HG03558 (cell line): ENCODE measurements around the gene ENTREP3.
"Not testable (repeated sequence)": the region's sequence is repeated elsewhere in the genome, so short reads cannot be mapped to it uniquely, and the experiment has no call there.

Experiments
- ATAC-seq: cut with Tn5 transposase; IDR thresholded peaks from one replicate; pipeline ENCODE4 v1.9.1; 2021; ENCODE audit warnings: moderate number of reproducible peaks; ENCODE audit not compliant: unreplicated experiment; ENCODE audit errors: extremely low read depth

Gene ENTREP3, protein sequence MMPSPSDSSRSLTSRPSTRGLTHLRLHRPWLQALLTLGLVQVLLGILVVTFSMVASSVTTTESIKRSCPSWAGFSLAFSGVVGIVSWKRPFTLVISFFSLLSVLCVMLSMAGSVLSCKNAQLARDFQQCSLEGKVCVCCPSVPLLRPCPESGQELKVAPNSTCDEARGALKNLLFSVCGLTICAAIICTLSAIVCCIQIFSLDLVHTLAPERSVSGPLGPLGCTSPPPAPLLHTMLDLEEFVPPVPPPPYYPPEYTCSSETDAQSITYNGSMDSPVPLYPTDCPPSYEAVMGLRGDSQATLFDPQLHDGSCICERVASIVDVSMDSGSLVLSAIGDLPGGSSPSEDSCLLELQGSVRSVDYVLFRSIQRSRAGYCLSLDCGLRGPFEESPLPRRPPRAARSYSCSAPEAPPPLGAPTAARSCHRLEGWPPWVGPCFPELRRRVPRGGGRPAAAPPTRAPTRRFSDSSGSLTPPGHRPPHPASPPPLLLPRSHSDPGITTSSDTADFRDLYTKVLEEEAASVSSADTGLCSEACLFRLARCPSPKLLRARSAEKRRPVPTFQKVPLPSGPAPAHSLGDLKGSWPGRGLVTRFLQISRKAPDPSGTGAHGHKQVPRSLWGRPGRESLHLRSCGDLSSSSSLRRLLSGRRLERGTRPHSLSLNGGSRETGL

DNA sequence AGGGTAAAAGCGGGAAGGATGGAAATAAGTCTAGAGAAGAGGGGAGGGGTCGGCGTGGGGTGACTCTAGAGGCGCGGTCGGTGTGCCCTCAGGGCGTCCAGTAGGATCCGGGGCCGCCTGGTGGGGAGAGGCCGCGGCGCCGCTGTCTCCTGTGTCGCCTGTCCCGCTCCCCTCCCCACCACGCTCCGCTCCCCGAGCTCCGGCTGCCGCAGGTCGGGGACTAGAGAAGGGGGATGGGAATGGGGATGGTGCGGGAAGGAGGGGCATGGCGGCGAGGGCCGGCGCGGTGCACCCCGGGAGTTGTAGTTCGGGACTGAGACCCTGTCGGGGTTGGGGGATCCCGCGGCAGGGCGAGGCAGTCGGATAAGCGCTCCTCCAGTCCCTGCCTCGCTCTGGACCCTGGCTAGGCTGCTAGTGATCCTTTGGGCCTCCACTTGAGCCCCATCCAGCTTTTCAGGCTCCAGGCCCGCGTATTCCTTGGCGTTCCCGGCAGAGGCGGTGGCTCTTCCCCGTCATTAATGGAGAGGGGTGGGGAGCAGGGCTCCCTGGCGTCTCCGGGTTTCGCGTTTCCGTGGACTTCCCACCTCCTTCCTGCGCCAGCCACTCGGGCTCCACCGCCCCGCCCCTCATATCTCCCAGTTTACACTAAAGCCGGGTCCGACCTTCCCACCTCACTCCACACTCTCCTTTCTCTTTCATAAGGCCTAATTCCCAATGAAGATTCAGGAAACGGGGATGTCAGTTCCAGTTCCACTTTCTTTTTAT is at the start of gene ENTREP3:
ENTREP3 (minus strand) TSS at position 241 of the 765 bp plus-strand sequence. CDS start 606 bp downstream, outside the sequence.
- no peak for ATAC-seq

DNA sequence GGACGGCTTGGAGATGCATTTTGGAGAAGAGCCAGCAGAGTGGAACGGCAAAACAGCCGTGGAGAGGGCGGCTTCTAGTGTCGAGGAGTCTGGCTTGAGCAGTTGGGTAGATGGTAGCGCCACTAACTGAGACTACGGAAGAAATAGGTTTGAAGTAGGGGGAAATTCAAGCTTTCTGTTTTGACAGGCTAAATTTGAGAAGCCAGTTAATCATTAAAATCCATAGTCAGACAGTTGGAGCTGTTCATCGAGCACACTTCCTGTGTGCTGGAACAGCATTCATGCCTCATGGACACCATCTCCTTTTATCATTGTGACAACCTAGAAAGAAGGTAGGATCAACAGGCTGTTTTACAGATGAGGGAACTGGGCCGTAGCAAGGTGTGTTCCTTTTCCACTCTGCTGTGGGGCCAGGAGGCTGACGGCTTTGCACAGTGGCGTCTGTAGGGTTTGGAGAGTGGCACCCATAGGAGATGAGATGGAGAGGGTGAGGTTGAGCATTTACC is 49.3 kb upstream of the ENTREP3 start:
- ATAC-seq: no peak

DNA sequence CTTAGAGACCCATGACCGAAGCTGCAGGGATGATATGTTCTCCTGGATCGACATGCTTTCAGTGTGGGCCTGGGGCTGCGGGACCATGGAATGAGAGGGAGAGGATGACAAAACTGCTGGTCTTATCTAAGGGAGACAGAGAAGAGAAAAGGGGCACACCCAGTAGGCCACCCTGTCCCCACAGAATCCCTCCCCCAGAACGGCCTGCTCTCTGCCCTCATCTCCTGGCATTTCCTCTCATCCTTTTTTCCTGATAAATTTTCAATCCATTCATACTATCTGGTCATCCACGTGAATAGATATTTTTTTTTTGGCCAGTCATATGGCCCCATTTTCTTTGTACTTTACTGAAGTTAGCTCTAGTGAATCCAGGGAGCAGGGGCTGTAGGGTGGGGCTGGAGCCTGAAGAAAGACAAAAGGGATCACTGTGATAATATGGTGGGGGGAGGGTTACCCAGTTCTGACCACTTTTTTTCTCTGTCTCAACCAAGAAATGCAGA is 46.1 kb upstream of the ENTREP3 start, which contains the start of gene PKLR:
PKLR (minus strand) TSS at position 97 of the 500 bp plus-strand sequence; CDS start at position 54, 43 bp downstream.
- no peak for ATAC-seq

GRCh38 chr1:155300553-155301329 is 45.5 kb upstream of the ENTREP3 start:
- no peak for ATAC-seq

GRCh38 chr1:155300024-155300423 is 44.7 kb upstream of the ENTREP3 start:
- ATAC-seq: no peak

DNA sequence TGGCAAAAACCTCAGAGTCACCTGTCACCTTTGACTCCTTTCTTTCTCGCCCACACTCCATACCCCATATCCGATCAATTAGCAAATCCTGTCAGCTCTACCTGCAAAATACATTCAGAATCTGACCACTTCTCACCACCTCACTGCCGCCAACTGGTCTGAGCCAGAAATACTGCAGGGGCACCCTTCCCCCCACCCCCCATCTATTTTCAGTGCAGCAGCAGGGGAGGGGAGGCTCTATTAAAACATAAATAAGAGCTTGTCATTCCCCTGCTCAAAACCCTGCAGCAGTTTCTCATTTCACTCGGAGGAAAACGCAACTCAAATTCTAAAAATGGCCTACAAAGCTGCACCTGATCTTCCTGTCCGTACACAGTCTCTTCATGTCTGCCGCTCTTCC is 42.1 kb upstream of the ENTREP3 start:
- ATAC-seq: no peak

GRCh38 chr1:155296661-155297060 is 41.4 kb upstream of the ENTREP3 start:
- no peak for ATAC-seq

- no peak for ATAC-seq
Observed at GRCh38 chr1:155295942-155296267, 40.6 kb upstream of the ENTREP3 start.

GRCh38 chr1:155295183-155295941 is 40.1 kb upstream of the ENTREP3 start:
- ATAC-seq: no peak

DNA sequence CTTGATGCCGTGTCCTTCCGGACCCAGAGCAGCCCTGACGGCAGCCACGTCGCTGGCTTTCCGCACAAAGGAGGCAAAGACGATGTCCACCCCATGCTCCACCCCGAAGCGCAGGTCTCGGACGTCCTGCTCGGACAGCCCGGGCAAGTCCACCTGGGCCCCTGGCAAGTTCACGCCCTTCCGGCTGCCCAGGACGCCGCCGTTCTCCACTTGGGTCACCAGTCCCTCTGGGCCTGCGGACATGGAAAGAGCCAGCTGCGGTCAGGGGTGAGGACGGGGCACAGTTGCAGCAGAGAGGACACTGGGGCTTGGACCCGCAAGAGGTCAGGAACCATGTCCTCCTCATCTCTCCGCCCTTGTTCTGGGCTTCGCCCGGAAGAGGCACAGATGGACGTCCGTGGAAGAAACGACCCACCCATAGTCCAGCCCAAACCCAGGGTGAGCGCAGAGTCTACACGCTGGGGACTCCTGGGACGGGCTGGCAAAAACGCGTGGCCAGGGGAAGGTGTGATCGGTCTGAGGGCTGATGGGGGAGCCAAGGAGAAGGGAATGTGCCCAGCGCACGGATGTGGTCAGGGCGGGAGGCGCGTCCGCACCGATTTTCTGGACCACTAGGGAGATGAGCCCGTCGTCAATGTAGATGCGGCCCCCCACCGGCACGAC is 39.4 kb upstream of the ENTREP3 start:
- no peak for ATAC-seq

DNA sequence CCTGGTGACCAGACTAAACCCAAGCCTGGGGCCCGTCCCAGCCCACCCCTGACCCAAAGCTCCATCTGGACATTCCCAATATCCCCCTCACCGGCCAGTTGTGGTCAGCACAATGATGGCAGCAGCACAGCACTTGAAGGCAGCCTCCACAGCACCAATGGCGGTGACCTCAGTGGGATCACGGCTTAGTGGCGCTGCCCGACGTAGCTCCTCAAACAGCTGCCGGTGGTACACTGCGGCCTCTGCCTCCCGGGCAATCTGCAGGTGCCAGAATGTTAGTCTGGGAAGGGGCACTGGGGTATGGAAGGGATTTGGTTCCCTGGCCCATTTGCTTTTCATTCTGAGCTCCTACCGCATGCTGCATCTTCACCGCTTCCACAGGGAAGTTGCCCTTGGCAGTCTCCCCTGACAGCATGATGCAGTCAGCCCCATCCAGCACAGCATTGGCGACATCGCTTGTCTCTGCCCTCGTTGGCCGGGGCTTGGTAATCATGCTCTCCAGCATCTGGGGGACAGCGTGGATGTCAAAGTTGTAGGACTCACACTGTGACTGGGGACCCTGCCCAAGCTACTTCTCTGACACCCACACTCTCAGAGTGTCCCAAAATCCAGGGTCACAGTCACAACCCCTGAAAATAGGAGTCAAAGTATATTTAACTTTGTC is 37.9 kb upstream of the ENTREP3 start:
- no peak for ATAC-seq

DNA sequence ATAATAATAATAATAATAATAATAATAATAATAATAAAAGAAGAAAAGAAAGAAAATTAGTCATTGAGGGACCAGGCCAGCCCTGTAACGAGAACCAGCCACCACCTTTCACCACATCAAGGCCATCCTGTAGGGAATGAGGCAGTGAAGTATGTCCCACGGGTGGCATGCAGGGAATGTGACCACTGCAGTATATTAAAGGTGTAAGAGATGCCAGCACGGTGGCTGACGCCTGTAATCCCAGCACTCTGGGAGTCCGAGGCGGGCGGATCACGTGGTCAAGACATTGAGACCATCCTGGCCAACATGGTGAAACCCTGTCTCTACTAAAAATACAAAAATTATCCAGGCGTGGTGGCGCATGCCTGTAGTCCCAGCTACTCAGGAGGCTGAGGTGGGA is 35.7 kb upstream of the ENTREP3 start:
- ATAC-seq: not testable (repeated sequence)

- ATAC-seq: no peak
Observed at GRCh38 chr1:155287987-155288543, 32.8 kb upstream of the ENTREP3 start.

- ATAC-seq: no peak
Observed at GRCh38 chr1:155286544-155286943, 31.3 kb upstream of the ENTREP3 start.

GRCh38 chr1:155285631-155286044 is 30.4 kb upstream of the ENTREP3 start:
- no peak for ATAC-seq

- no peak for ATAC-seq
Observed at GRCh38 chr1:155285063-155285462, 29.8 kb upstream of the ENTREP3 start.

- ATAC-seq: no peak
Observed at GRCh38 chr1:155284476-155284875, 29.2 kb upstream of the ENTREP3 start.
